ENCODE results near the gene ZC3H13.

The ZC3H13 gene

GRCh38 chr13:46040763-46041162 lies 11.8 kb downstream of the ZC3H13 start:
- Histone ChIP-seq H3K4me2 (ENCODE audit: low read depth, low read length, poor library complexity, severe bottlenecking) (no peak overlapping the region), H3K9me2 (replicated peaks; ENCODE audit: insufficient read depth, low read length) (no peaks in the 10 kb centered on the region), H3F3A (ENCODE audit: insufficient read depth) (no peaks in the 10 kb centered on the region), H4K20me1 (ENCODE audit: low read depth, low read length) (peaks cover 6% of the 10 kb centered on the region; the same call in 1 of the 2 replicates), H3K9ac (ENCODE audit: low read length) (no peak overlapping the region), H3K79me2 (ENCODE audit: insufficient read depth, low read length) (peaks cover 20% of the 10 kb centered on the region), H3K36me3 (ENCODE audit: low read length) (peaks cover 26% of the 10 kb centered on the region; the same call in 1 of the 2 replicates), H3K27ac (ENCODE audit: low read depth, low read length) (no peak overlapping the region), H2AFZ (ENCODE audit: low read depth, low read length, severe bottlenecking) (no peak overlapping the region), H3K9me3 (ENCODE audit: insufficient read depth, low read length) (no peaks in the 10 kb centered on the region), H3K4me3 (ENCODE audit: insufficient read depth, low read length, poor library complexity, severe bottlenecking) (no peak overlapping the region), H3K27me3 (ENCODE audit: low read length) (no peaks in the 10 kb centered on the region)
- TF ChIP-seq EZH2phosphoT487 (conservative IDR thresholded peaks at IDR 0.05; ENCODE audit: low read length) (no peak), CTCF (IDR thresholded peaks at IDR 0.05; ENCODE audit: insufficient read depth, low read length, poor library complexity, severe bottlenecking) (no peak)

- Histone ChIP-seq H4K20me1 (ENCODE audit: low read depth, low read length) (peaks cover 4% of the 10 kb centered on the region; the same call in 1 of the 2 replicates), H3K27ac (ENCODE audit: low read depth, low read length) (no peak overlapping the region), H3F3A (ENCODE audit: insufficient read depth) (no peaks in the 10 kb centered on the region), H3K36me3 (ENCODE audit: low read length) (peaks cover 30% of the 10 kb centered on the region; the same call in 1 of the 2 replicates), H3K9ac (ENCODE audit: low read length) (no peak overlapping the region), H3K27me3 (ENCODE audit: low read length) (no peaks in the 10 kb centered on the region), H2AFZ (ENCODE audit: low read depth, low read length, severe bottlenecking) (no peak overlapping the region), H3K9me3 (ENCODE audit: insufficient read depth, low read length) (no peaks in the 10 kb centered on the region), H3K4me2 (ENCODE audit: low read depth, low read length, poor library complexity, severe bottlenecking) (no peak overlapping the region), H3K9me2 (replicated peaks; ENCODE audit: insufficient read depth, low read length) (no peaks in the 10 kb centered on the region), H3K79me2 (ENCODE audit: insufficient read depth, low read length) (peaks cover 8% of the 10 kb centered on the region), H3K4me3 (ENCODE audit: insufficient read depth, low read length, poor library complexity, severe bottlenecking) (no peak overlapping the region)
- TF ChIP-seq EZH2phosphoT487 (conservative IDR thresholded peaks at IDR 0.05; ENCODE audit: low read length) = no peak
- no peak for TF ChIP-seq CTCF (IDR thresholded peaks at IDR 0.05; ENCODE audit: insufficient read depth, low read length, poor library complexity, severe bottlenecking)
Observed at GRCh38 chr13:46039411-46040182, 12.9 kb downstream of the ZC3H13 start.

GRCh38 chr13:46038296-46038695 lies 14.2 kb downstream of the ZC3H13 start:
- no peak overlapping the region for H3K9ac ChIP-seq (ENCODE audit: low read length)
- TF ChIP-seq EZH2phosphoT487 (conservative IDR thresholded peaks at IDR 0.05; ENCODE audit: low read length) (no peak), CTCF (IDR thresholded peaks at IDR 0.05; ENCODE audit: insufficient read depth, low read length, poor library complexity, severe bottlenecking) (no peak)
- peaks cover 30% of the 10 kb centered on the region for H3K36me3 ChIP-seq (ENCODE audit: low read length)
- H3K4me2 ChIP-seq (ENCODE audit: low read depth, low read length, poor library complexity, severe bottlenecking) = no peak overlapping the region
- no peaks in the 10 kb centered on the region; the same call in 1 of the 2 replicates for H4K20me1 ChIP-seq (ENCODE audit: low read depth, low read length)
- no peak overlapping the region for H3K4me3 ChIP-seq (ENCODE audit: insufficient read depth, low read length, poor library complexity, severe bottlenecking)
- no peaks in the 10 kb centered on the region for H3K27me3 ChIP-seq (ENCODE audit: low read length)
- H3F3A ChIP-seq (ENCODE audit: insufficient read depth) = no peaks in the 10 kb centered on the region
- H3K79me2 ChIP-seq (ENCODE audit: insufficient read depth, low read length) = no peaks in the 10 kb centered on the region; the same call in 1 of the 2 replicates
- no peaks in the 10 kb centered on the region for H3K9me2 ChIP-seq (replicated peaks; ENCODE audit: insufficient read depth, low read length)
- H2AFZ ChIP-seq (ENCODE audit: low read depth, low read length, severe bottlenecking) = no peak overlapping the region
- no peaks in the 10 kb centered on the region for H3K9me3 ChIP-seq (ENCODE audit: insufficient read depth, low read length)
- H3K27ac ChIP-seq (ENCODE audit: low read depth, low read length) = no peak overlapping the region

Data from SU-DHL-6 (cell line).